Measurements from ENCODE around the gene SOD1. TPM values are rescaled to one million over a fixed set of nuclear protein-coding genes. Genes with fewer than 3 reads are reported as not detected.

SOD1 gene
- total and polyA plus RNA-seq, 7 experiments from 2014 or later = 110 to 777 (median 192) TPM

DNA sequence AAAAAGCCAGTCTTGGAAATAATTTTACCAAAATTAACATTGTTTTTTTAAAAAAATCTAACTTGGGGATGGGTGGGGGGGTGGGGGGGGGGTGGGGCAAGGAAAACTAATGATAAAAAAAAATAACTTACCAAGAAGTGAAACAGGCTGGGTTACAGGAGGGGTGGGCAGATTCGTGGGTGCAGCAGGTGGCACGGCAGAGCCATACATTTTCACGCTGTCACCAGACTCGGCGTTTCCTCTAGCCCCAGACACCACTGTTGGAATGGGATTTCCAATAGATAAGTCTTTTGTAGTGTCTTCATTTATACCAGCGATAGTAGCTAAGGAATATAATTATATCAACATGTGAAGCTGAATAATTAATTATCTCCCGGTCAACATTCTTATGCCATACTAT, 25.4 kb downstream of the SOD1 start:
- intact Hi-C loops (cut with micrococcal nuclease) = no loop called here
- H3K9me3 Mint-ChIP-seq = no peaks in the 10 kb centered on the region
- H3K27me3 ChIP-seq (ENCODE audit: control insufficient read depth in 2 of 2, insufficient read depth in 2 of 2, low read length in 2 of 2) = no peaks in the 10 kb centered on the region
- H3K4me3 ChIP-seq (ENCODE audit: low read length) = no peak overlapping the region
- peaks cover 0 to 6% (median 0%) of the 10 kb centered on the region in 7 donors for H3K4me1 Mint-ChIP-seq
- ATAC-seq (no peak), DNase-seq (no peak)
- POLR2A ChIA-PET = no interaction called here
- H3K36me3 ChIP-seq (ENCODE audit: control insufficient read depth in 2 of 3, insufficient read depth in 3 of 3, low read length in 3 of 3) = peaks cover 18 to 77% (median 24%) of the 10 kb centered on the region in 3 experiments
- no peaks in the 10 kb centered on the region for H3K27me3 Mint-ChIP-seq
- no peak overlapping the region for H3K27ac ChIP-seq (ENCODE audit: low read depth, low read length)
- H3K4me1 ChIP-seq (ENCODE audit: control insufficient read depth in 2 of 2, insufficient read depth in 2 of 2, low read length in 2 of 2) = no peaks in the 10 kb centered on the region
- CTCF ChIA-PET = interaction anchor here (0.7 kb wide), 1 partner anchor 16 kb away, joined by 3 read pairs; no protein-coding TSS in a partner anchor
- H3K27ac Mint-ChIP-seq = peak overlapping the region in 2 of 9 donors; percentile 16 to 33
- no peaks in the 10 kb centered on the region for H3K9me3 ChIP-seq (ENCODE audit: control insufficient read depth in 2 of 3, low read length in 3 of 3)
- peaks cover 10 to 54% (median 37%) of the 10 kb centered on the region in 5 donors for H3K36me3 Mint-ChIP-seq
- no peak overlapping the region for H3K4me3 Mint-ChIP-seq

DNA sequence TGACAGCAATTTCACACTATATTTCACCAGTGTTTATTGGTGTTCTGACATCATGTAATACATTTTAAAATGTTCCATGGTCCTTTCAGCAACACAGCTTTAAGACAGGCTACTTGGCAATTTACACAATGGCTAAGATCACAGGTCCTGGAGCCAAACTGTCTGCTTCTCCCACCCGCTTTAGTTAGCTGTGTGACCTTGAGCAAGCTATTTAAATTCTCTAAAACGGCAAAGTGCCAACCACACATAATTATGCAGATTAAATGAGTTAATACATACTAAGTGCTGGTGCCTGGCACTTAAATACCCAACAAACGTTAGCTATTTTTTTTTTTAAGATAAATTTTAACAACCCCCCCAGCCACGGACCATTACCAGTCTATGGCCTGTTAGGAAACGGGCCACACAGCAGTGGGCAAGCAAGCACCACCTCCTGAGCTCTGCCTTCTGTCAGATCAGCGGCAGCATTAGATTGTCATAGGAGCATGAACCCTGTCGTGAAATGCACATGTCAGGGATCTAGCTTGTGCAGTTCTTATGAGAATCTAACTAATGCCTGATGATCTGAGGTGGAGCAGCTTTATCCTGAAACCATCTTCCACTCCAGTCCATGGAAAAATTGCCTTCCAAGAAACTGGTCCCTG, 26.9 kb downstream of the SOD1 start:
- Histone ChIP-seq H3K4me1 (ENCODE audit: control insufficient read depth in 2 of 2, insufficient read depth in 2 of 2, low read length in 2 of 2) (no peaks in the 10 kb centered on the region), H3K36me3 (ENCODE audit: control insufficient read depth in 2 of 3, insufficient read depth in 3 of 3, low read length in 3 of 3) (peaks cover 29 to 84% (median 33%) of the 10 kb centered on the region in 3 experiments), H3K27me3 (ENCODE audit: control insufficient read depth in 2 of 2, insufficient read depth in 2 of 2, low read length in 2 of 2) (no peaks in the 10 kb centered on the region), H3K27ac (ENCODE audit: low read depth, low read length) (no peak overlapping the region), H3K4me3 (ENCODE audit: low read length) (no peak overlapping the region), H3K9me3 (ENCODE audit: control insufficient read depth in 2 of 3, low read length in 3 of 3) (no peaks in the 10 kb centered on the region)
- Mint-ChIP-seq H3K36me3 (peaks cover 19 to 66% (median 43%) of the 10 kb centered on the region in 5 donors), H3K27ac (no peak overlapping the region), H3K9me3 (no peaks in the 10 kb centered on the region), H3K4me3 (no peak overlapping the region), H3K4me1 (peaks cover 0 to 6% (median 0%) of the 10 kb centered on the region in 7 donors), H3K27me3 (no peaks in the 10 kb centered on the region)
- CTCF ChIA-PET = interaction anchor here (0.6 kb wide), 1 partner anchor 21 kb away, joined by 3 read pairs; no protein-coding TSS in a partner anchor
- ATAC-seq (no peak), DNase-seq (no peak)
- intact Hi-C loops (cut with micrococcal nuclease) = no loop called here
- POLR2A ChIA-PET = no interaction called here

GRCh38 chr21:31687108-31687507, 27.6 kb downstream of the SOD1 start:
- peaks cover 0 to 6% (median 0%) of the 10 kb centered on the region in 7 donors for H3K4me1 Mint-ChIP-seq
- intact Hi-C loops (cut with micrococcal nuclease) = no loop called here
- H3K27ac ChIP-seq (ENCODE audit: low read depth, low read length) = no peak overlapping the region
- ChIA-PET POLR2A (no interaction called here), CTCF (interaction anchor here (0.5 to 0.6 kb wide), 2 partner anchors 20 to 103 kb away, joined by 3 to 4 read pairs; no protein-coding TSS in a partner anchor)
- H3K36me3 ChIP-seq (ENCODE audit: control insufficient read depth in 2 of 3, insufficient read depth in 3 of 3, low read length in 3 of 3) = peaks cover 31 to 88% (median 33%) of the 10 kb centered on the region in 3 experiments
- H3K4me3 Mint-ChIP-seq = no peak overlapping the region
- H3K4me3 ChIP-seq (ENCODE audit: low read length) = no peak overlapping the region
- H3K27me3 ChIP-seq (ENCODE audit: control insufficient read depth in 2 of 2, insufficient read depth in 2 of 2, low read length in 2 of 2) = no peaks in the 10 kb centered on the region
- H3K36me3 Mint-ChIP-seq = peaks cover 19 to 62% (median 44%) of the 10 kb centered on the region in 5 donors
- DNase-seq (no peak), ATAC-seq (no peak)
- no peak overlapping the region for H3K27ac Mint-ChIP-seq
- H3K27me3 Mint-ChIP-seq = no peaks in the 10 kb centered on the region
- no peaks in the 10 kb centered on the region for H3K9me3 ChIP-seq (ENCODE audit: control insufficient read depth in 2 of 3, low read length in 3 of 3)
- H3K9me3 Mint-ChIP-seq = no peaks in the 10 kb centered on the region
- H3K4me1 ChIP-seq (ENCODE audit: control insufficient read depth in 2 of 2, insufficient read depth in 2 of 2, low read length in 2 of 2) = no peaks in the 10 kb centered on the region

DNA sequence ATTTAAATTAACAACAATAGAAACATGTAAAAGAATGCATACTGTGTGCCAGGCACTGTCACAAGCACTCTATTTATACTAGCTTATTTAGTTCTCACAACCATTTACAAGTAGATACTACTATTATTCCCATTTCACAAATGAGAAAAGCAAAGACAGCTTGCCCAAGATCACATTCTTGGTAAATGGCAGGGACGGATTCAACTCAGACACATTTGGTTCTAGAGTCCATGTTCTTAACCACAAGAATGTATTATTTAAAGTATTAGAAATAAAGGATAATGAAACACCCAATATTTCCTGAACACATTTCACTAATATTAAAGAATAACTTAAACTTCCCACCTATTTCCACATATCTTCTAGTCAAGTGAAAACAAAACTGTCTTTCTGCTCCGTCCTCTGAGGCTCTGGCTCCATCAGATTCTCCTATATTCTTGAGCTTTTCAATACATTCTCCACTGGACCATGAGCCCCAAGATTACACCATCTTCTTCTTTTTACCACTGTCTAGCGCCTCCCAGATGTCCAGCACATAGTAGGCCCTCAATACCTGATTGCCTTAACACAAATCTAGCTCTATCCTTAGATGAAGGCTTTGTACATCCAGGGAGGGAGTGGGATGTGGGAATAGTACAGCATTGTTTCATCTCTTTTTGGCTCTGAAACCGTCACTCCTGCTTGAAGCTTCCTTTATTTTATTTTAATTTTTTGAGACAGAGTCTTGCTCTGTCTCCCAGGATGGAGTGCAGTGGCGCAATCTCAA, 29.3 kb downstream of the SOD1 start:
- Mint-ChIP-seq H3K27me3 (no peaks in the 10 kb centered on the region), H3K9me3 (no peaks in the 10 kb centered on the region), H3K27ac (peak overlapping the region in 3 of 9 donors; percentile 8 to 19 (median 9)), H3K4me3 (no peak overlapping the region), H3K4me1 (peaks cover 0 to 6% (median 0%) of the 10 kb centered on the region in 7 donors), H3K36me3 (peaks cover 19 to 64% (median 39%) of the 10 kb centered on the region in 5 donors)
- H3K27me3 ChIP-seq (ENCODE audit: control insufficient read depth in 2 of 2, insufficient read depth in 2 of 2, low read length in 2 of 2) = no peaks in the 10 kb centered on the region
- no peaks in the 10 kb centered on the region for H3K4me1 ChIP-seq (ENCODE audit: control insufficient read depth in 2 of 2, insufficient read depth in 2 of 2, low read length in 2 of 2)
- intact Hi-C loops (cut with micrococcal nuclease) = no loop called here
- DNase-seq (no peak), ATAC-seq (no peak)
- H3K36me3 ChIP-seq (ENCODE audit: control insufficient read depth in 2 of 3, insufficient read depth in 3 of 3, low read length in 3 of 3) = peaks cover 26 to 89% (median 34%) of the 10 kb centered on the region in 3 experiments
- CTCF ChIA-PET = no interaction called here
- H3K27ac ChIP-seq (ENCODE audit: low read depth, low read length) = no peak overlapping the region
- POLR2A ChIA-PET = no interaction called here
- no peaks in the 10 kb centered on the region for H3K9me3 ChIP-seq (ENCODE audit: control insufficient read depth in 2 of 3, low read length in 3 of 3)
- H3K4me3 ChIP-seq (ENCODE audit: low read length) = no peak overlapping the region

GRCh38 chr21:31693222-31693621, 33.7 kb downstream of the SOD1 start:
- POLR2A ChIA-PET = no interaction called here
- CTCF ChIA-PET = no interaction called here
- Histone ChIP-seq H3K4me3 (ENCODE audit: low read length) (no peak overlapping the region), H3K4me1 (ENCODE audit: control insufficient read depth in 2 of 2, insufficient read depth in 2 of 2, low read length in 2 of 2) (no peaks in the 10 kb centered on the region), H3K27ac (ENCODE audit: low read depth, low read length) (no peak overlapping the region), H3K36me3 (ENCODE audit: control insufficient read depth in 2 of 3, insufficient read depth in 3 of 3, low read length in 3 of 3) (peaks cover 23 to 74% (median 25%) of the 10 kb centered on the region in 3 experiments), H3K9me3 (ENCODE audit: control insufficient read depth in 2 of 3, low read length in 3 of 3) (no peaks in the 10 kb centered on the region), H3K27me3 (ENCODE audit: control insufficient read depth in 2 of 2, insufficient read depth in 2 of 2, low read length in 2 of 2) (no peaks in the 10 kb centered on the region)
- peaks cover 0 to 8% (median 0%) of the 10 kb centered on the region in 7 donors for H3K4me1 Mint-ChIP-seq
- no peak for ATAC-seq
- intact Hi-C loops (cut with micrococcal nuclease) = loop anchor here in 1 of 2 donors (2.0 kb wide), 1 partner anchor 14 kb away; no protein-coding TSS in a partner anchor
- peaks cover 12 to 54% (median 29%) of the 10 kb centered on the region in 5 donors for H3K36me3 Mint-ChIP-seq
- no peaks in the 10 kb centered on the region for H3K27me3 Mint-ChIP-seq
- no peak for DNase-seq
- H3K27ac Mint-ChIP-seq = peak overlapping the region in 1 of 9 donors; percentile 23
- no peak overlapping the region for H3K4me3 Mint-ChIP-seq
- H3K9me3 Mint-ChIP-seq = no peaks in the 10 kb centered on the region

GRCh38 chr21:31696424-31696823, 36.9 kb downstream of the SOD1 start:
- no peak overlapping the region for H3K27ac ChIP-seq (ENCODE audit: low read depth, low read length)
- peak overlapping the region in 8 of 9 donors; percentile 5 to 69 (median 44) for H3K27ac Mint-ChIP-seq
- no peaks in the 10 kb centered on the region for H3K27me3 Mint-ChIP-seq
- H3K4me1 Mint-ChIP-seq = peaks cover 2 to 13% (median 5%) of the 10 kb centered on the region in 7 donors
- H3K36me3 ChIP-seq (ENCODE audit: control insufficient read depth in 2 of 3, insufficient read depth in 3 of 3, low read length in 3 of 3) = peaks cover 12 to 70% (median 21%) of the 10 kb centered on the region in 3 experiments
- H3K36me3 Mint-ChIP-seq = peaks cover 4 to 51% (median 24%) of the 10 kb centered on the region in 5 donors
- ChIA-PET CTCF (no interaction called here), POLR2A (no interaction called here)
- no peaks in the 10 kb centered on the region for H3K9me3 ChIP-seq (ENCODE audit: control insufficient read depth in 2 of 3, low read length in 3 of 3)
- H3K4me3 ChIP-seq (ENCODE audit: low read length) = no peak overlapping the region
- ATAC-seq = no peak
- no peaks in the 10 kb centered on the region for H3K9me3 Mint-ChIP-seq
- no peak for DNase-seq
- intact Hi-C loops (cut with micrococcal nuclease) = loop anchor here (5.0 kb wide), 1 partner anchor 36 kb away; the partner anchor contains the start of gene SCAF4 (in 2 of the 2)
- H3K4me3 Mint-ChIP-seq = no peak overlapping the region
- no peaks in the 10 kb centered on the region for H3K4me1 ChIP-seq (ENCODE audit: control insufficient read depth in 2 of 2, insufficient read depth in 2 of 2, low read length in 2 of 2)
- H3K27me3 ChIP-seq (ENCODE audit: control insufficient read depth in 2 of 2, insufficient read depth in 2 of 2, low read length in 2 of 2) = no peaks in the 10 kb centered on the region

All from naive thymus-derived CD4-positive, alpha-beta T cell (primary cell).